Measurements from ENCODE around the gene DSP. TPM values are rescaled to one million over a fixed set of nuclear protein-coding genes. Genes with fewer than 3 reads are reported as not detected.

DSP gene
- total and polyA plus RNA-seq, 2 of the 13 experiments (the other 11 are each of a cell fraction or from before 2014, with no cell fraction given) = 89.8 to 117 TPM

- no peak; the same call in 1 of the 2 replicates for TF ChIP-seq ZNF274 (CRISPR knock-in tag; IDR thresholded peaks at IDR 0.05)
- peak; percentile 79 for TF ChIP-seq ZNF710 (CRISPR knock-in tag; IDR thresholded peaks at IDR 0.05; ENCODE audit: borderline replicate concordance)
- TF ChIP-seq ZNF580 (CRISPR knock-in tag; IDR thresholded peaks at IDR 0.05; ENCODE audit: borderline replicate concordance, low read depth) = peak; percentile 62; the same call in 1 of the 2 replicates
- peak; percentile 97 for TF ChIP-seq RBFOX2 (IDR thresholded peaks at IDR 0.05; ENCODE audit: low read depth, low read length)
- no peak for TF ChIP-seq PTBP1 (IDR thresholded peaks at IDR 0.05; ENCODE audit: low read depth, low read length, poor library complexity, severe bottlenecking)
- peak; percentile 29; the same call in 1 of the 2 replicates for TF ChIP-seq JUNB (CRISPR knock-in tag; IDR thresholded peaks at IDR 0.05; ENCODE audit: borderline replicate concordance)
- TF ChIP-seq ZNF639 (CRISPR knock-in tag; conservative IDR thresholded peaks at IDR 0.05) = peak; percentile 99
- TF ChIP-seq ZFP36 (IDR thresholded peaks at IDR 0.05; ENCODE audit: borderline replicate concordance, low read depth, low read length, partially characterized antibody) = no peak
- peak; percentile 80; the same call in 1 of the 2 replicates for TF ChIP-seq RFXAP (CRISPR knock-in tag; IDR thresholded peaks at IDR 0.05; ENCODE audit: borderline replicate concordance)
- TF ChIP-seq SRF (IDR thresholded peaks at IDR 0.05; ENCODE audit: low read depth, low read length) = no peak
- TF ChIP-seq PATZ1 (CRISPR knock-in tag; IDR thresholded peaks at IDR 0.05) = peak; percentile 99
- TF ChIP-seq GTF2F1 (IDR thresholded peaks at IDR 0.05; ENCODE audit: low read length) = no peak
- TF ChIP-seq ZNF160 (CRISPR knock-in tag; IDR thresholded peaks at IDR 0.05) = peak; percentile 90
- no peak for TF ChIP-seq NR2F1 (CRISPR knock-in tag; IDR thresholded peaks at IDR 0.05)
- TF ChIP-seq ZNF841 (CRISPR knock-in tag; IDR thresholded peaks at IDR 0.05; ENCODE audit: borderline replicate concordance) = 0 out of 2 replicates have a peak, but pooled peaks have one; percentile 36
- TF ChIP-seq ZNF468 (CRISPR knock-in tag; IDR thresholded peaks at IDR 0.05) = peak; percentile 76; the same call in 1 of the 2 replicates
- no peak for TF ChIP-seq ZNF296 (CRISPR knock-in tag; conservative IDR thresholded peaks at IDR 0.05)
- no peak; the same call in 1 of the 2 replicates for TF ChIP-seq ZNF430 (CRISPR knock-in tag; IDR thresholded peaks at IDR 0.05)
- peak; percentile 84; the same call in 1 of the 2 replicates for TF ChIP-seq GATA4 (IDR thresholded peaks at IDR 0.05; ENCODE audit: borderline replicate concordance, low read depth)
- no peak for TF ChIP-seq SMARCE1 (IDR thresholded peaks at IDR 0.05; ENCODE audit: borderline replicate concordance)
- TF ChIP-seq CERS6 (CRISPR knock-in tag; IDR thresholded peaks at IDR 0.05) = no peak
- TF ChIP-seq ZNF740 (CRISPR knock-in tag; IDR thresholded peaks at IDR 0.05) = peak; percentile 77
These were observed at the start of gene DSP (continued) for GRCh38 chr6:7541175-7542064.
